ENCODE data around the gene TNFRSF1B. TPM values are rescaled to one million over a fixed set of nuclear protein-coding genes. Genes with fewer than 3 reads are reported as not detected.

The TNFRSF1B gene
- total RNA-seq, 1 experiment from 2014 or later = 1.3 TPM

- H3K27me3 Mint-ChIP-seq (ENCODE audit: unreplicated experiment) = no peaks in the 10 kb centered on the region
- no peaks in the 10 kb centered on the region for H3K9me3 Mint-ChIP-seq (ENCODE audit: low read depth, unreplicated experiment)
- intact Hi-C loops (cut with micrococcal nuclease; ENCODE audit: unreplicated experiment) = no loop called here
- no peak overlapping the region for H3K27ac Mint-ChIP-seq (ENCODE audit: unreplicated experiment)
- H3K36me3 Mint-ChIP-seq (ENCODE audit: insufficient read depth, unreplicated experiment) = no peaks in the 10 kb centered on the region
- DNase-seq = no peak
- CTCF ChIA-PET = interaction anchor here (0.6 kb wide), 1 partner anchor 8 kb away, joined by 3 read pairs; no protein-coding TSS in a partner anchor
- BruUV-seq (replicated peaks) = no TSS peak
- peaks cover 10% of the 10 kb centered on the region for H3K4me1 Mint-ChIP-seq (ENCODE audit: low read depth, unreplicated experiment)
- no peak overlapping the region for H3K4me3 Mint-ChIP-seq (ENCODE audit: low read depth, unreplicated experiment)
- no peak for TF ChIP-seq CTCF (IDR thresholded peaks at IDR 0.05; ENCODE audit: unreplicated experiment)
These were observed 26.8 kb upstream of the TNFRSF1B start for GRCh38 chr1:12140016-12140415.

GRCh38 chr1:12140515-12141162 lies 26.2 kb upstream of the TNFRSF1B start:
- no peak for TF ChIP-seq CTCF (IDR thresholded peaks at IDR 0.05; ENCODE audit: unreplicated experiment)
- no peaks in the 10 kb centered on the region for H3K9me3 Mint-ChIP-seq (ENCODE audit: low read depth, unreplicated experiment)
- no peak overlapping the region for H3K27ac Mint-ChIP-seq (ENCODE audit: unreplicated experiment)
- peaks cover 10% of the 10 kb centered on the region for H3K4me1 Mint-ChIP-seq (ENCODE audit: low read depth, unreplicated experiment)
- intact Hi-C loops (cut with micrococcal nuclease; ENCODE audit: unreplicated experiment) = no loop called here
- BruUV-seq (replicated peaks) = no TSS peak
- no peak overlapping the region for H3K4me3 Mint-ChIP-seq (ENCODE audit: low read depth, unreplicated experiment)
- CTCF ChIA-PET = no interaction called here
- no peaks in the 10 kb centered on the region for H3K36me3 Mint-ChIP-seq (ENCODE audit: insufficient read depth, unreplicated experiment)
- no peaks in the 10 kb centered on the region for H3K27me3 Mint-ChIP-seq (ENCODE audit: unreplicated experiment)
- no peak for DNase-seq

GRCh38 chr1:12141163-12141850 lies 25.5 kb upstream of the TNFRSF1B start:
- CTCF ChIA-PET = no interaction called here
- peaks cover 10% of the 10 kb centered on the region for H3K4me1 Mint-ChIP-seq (ENCODE audit: low read depth, unreplicated experiment)
- no peaks in the 10 kb centered on the region for H3K36me3 Mint-ChIP-seq (ENCODE audit: insufficient read depth, unreplicated experiment)
- no peaks in the 10 kb centered on the region for H3K27me3 Mint-ChIP-seq (ENCODE audit: unreplicated experiment)
- intact Hi-C loops (cut with micrococcal nuclease; ENCODE audit: unreplicated experiment) = no loop called here
- no peak overlapping the region for H3K27ac Mint-ChIP-seq (ENCODE audit: unreplicated experiment)
- no peak for TF ChIP-seq CTCF (IDR thresholded peaks at IDR 0.05; ENCODE audit: unreplicated experiment)
- no peak overlapping the region for H3K4me3 Mint-ChIP-seq (ENCODE audit: low read depth, unreplicated experiment)
- H3K9me3 Mint-ChIP-seq (ENCODE audit: low read depth, unreplicated experiment) = no peaks in the 10 kb centered on the region
- DNase-seq = no peak
- BruUV-seq (replicated peaks) = no TSS peak

GRCh38 chr1:12142141-12142823 lies 24.5 kb upstream of the TNFRSF1B start:
- H3K27me3 Mint-ChIP-seq (ENCODE audit: unreplicated experiment) = no peaks in the 10 kb centered on the region

More at GRCh38 chr1:12142141-12142823, 24.5 kb upstream of the TNFRSF1B start:
- DNase-seq = no peak
- intact Hi-C loops (cut with micrococcal nuclease; ENCODE audit: unreplicated experiment) = no loop called here
- TF ChIP-seq CTCF (IDR thresholded peaks at IDR 0.05; ENCODE audit: unreplicated experiment) = no peak
- Mint-ChIP-seq H3K9me3 (ENCODE audit: low read depth, unreplicated experiment) (no peaks in the 10 kb centered on the region), H3K4me1 (ENCODE audit: low read depth, unreplicated experiment) (peaks cover 16% of the 10 kb centered on the region), H3K27ac (ENCODE audit: unreplicated experiment) (no peak overlapping the region), H3K4me3 (ENCODE audit: low read depth, unreplicated experiment) (no peak overlapping the region), H3K36me3 (ENCODE audit: insufficient read depth, unreplicated experiment) (no peaks in the 10 kb centered on the region)
- CTCF ChIA-PET = no interaction called here
- BruUV-seq (replicated peaks) = no TSS peak

All from Calu3 (cell line).